H9 (cell line): ENCODE results near the gene PTEN. TPM values are rescaled to one million over a fixed set of nuclear protein-coding genes. Genes with fewer than 3 reads are reported as not detected.
"Not testable (repeated sequence)": the region's sequence is repeated elsewhere in the genome, so short reads cannot be mapped to it uniquely, and the experiment has no call there.

ENCODE experiments used
- DNase-seq: peaks from one replicate; pipeline ENCODE4 v3.0.0-alpha.2; 2017
- H2AFZ ChIP-seq: one replicate; pipeline ENCODE4 v1.6.1; 2013; ENCODE audit warnings: mild to moderate bottlenecking, low read length, control low read depth, moderate library complexity
- H2AK5ac ChIP-seq: 2 replicates; pipeline ENCODE4 v1.6.1; 2013; ENCODE audit warnings: low read length, control low read depth, mixed read lengths; ENCODE audit not compliant: insufficient read length
- H2BK120ac ChIP-seq: one replicate; pipeline ENCODE4 v1.6.1; 2013; ENCODE audit warnings: low read depth, mild to moderate bottlenecking, low read length, control low read depth, inconsistent platforms; ENCODE audit not compliant: poor library complexity, severe bottlenecking
- H2BK12ac ChIP-seq: 2 replicates; pipeline ENCODE4 v1.6.1; 2013; ENCODE audit warnings: low read length, control low read depth, mixed read lengths, low read depth; ENCODE audit not compliant: insufficient read length
- H2BK15ac ChIP-seq: 2 replicates; pipeline ENCODE4 v1.6.1; 2013; ENCODE audit warnings: low read depth, low read length, control low read depth
- H2BK20ac ChIP-seq: one replicate; pipeline ENCODE4 v1.6.1; 2013; ENCODE audit warnings: low read depth, mild to moderate bottlenecking, low read length, control low read depth, inconsistent platforms; ENCODE audit not compliant: poor library complexity, severe bottlenecking
- H2BK5ac ChIP-seq: 2 replicates; pipeline ENCODE4 v1.6.1; 2013; ENCODE audit warnings: low read length, control low read depth, mixed read lengths; ENCODE audit not compliant: insufficient read length
- H3K14ac ChIP-seq: 2 replicates; pipeline ENCODE4 v1.6.1; 2013; ENCODE audit warnings: low read length, control low read depth; ENCODE audit not compliant: insufficient read depth
- H3K18ac ChIP-seq: 2 replicates; pipeline ENCODE4 v1.6.1; 2013; ENCODE audit warnings: low read depth, mild to moderate bottlenecking, mixed read lengths, low read length, control low read depth; ENCODE audit not compliant: insufficient read length
- H3K23ac ChIP-seq: 2 replicates; pipeline ENCODE4 v1.6.1; 2013; ENCODE audit warnings: low read length, control low read depth, mixed read lengths, low read depth; ENCODE audit not compliant: insufficient read length
- H3K23me2 ChIP-seq: 2 replicates; pipeline ENCODE4 v1.6.1; 2013; ENCODE audit warnings: low read depth, mild to moderate bottlenecking, mixed read lengths, low read length, control low read depth; ENCODE audit not compliant: insufficient read length, poor library complexity, severe bottlenecking
- H3K27ac ChIP-seq: 2 replicates; pipeline ENCODE4 v1.5.1; 2013; ENCODE audit warnings: low read length, control low read depth, mixed read lengths, low read depth; ENCODE audit not compliant: insufficient read length
- H3K27me3 ChIP-seq: 2 replicates; pipeline ENCODE4 v1.6.1; 2013; ENCODE audit warnings: low read length, control low read depth, inconsistent platforms; ENCODE audit not compliant: insufficient read depth
- H3K4ac ChIP-seq: 2 replicates; pipeline ENCODE4 v1.6.1; 2013; ENCODE audit warnings: low read depth, mild to moderate bottlenecking, control low read depth, inconsistent platforms, low read length, moderate library complexity
- H3K4me1 ChIP-seq: 2 replicates; pipeline ENCODE4 v1.6.1; 2013; ENCODE audit warnings: low read length, control low read depth, inconsistent platforms; ENCODE audit not compliant: insufficient read depth
- H3K4me2 ChIP-seq: 2 replicates; pipeline ENCODE4 v1.6.1; 2013; ENCODE audit warnings: low read length, control low read depth, mixed read lengths; ENCODE audit not compliant: insufficient read length, insufficient read depth
- H3K56ac ChIP-seq: 2 replicates; pipeline ENCODE4 v1.6.1; 2013; ENCODE audit warnings: low read depth, mild to moderate bottlenecking, mixed read lengths, low read length, control low read depth; ENCODE audit not compliant: insufficient read length
- H3K79me1 ChIP-seq: 2 replicates; pipeline ENCODE4 v1.6.1; 2013; ENCODE audit warnings: low read depth, mild to moderate bottlenecking, moderate library complexity, low read length, control low read depth, inconsistent platforms; ENCODE audit not compliant: insufficient read depth, poor library complexity, severe bottlenecking
- H3K79me2 ChIP-seq: 2 replicates; pipeline ENCODE4 v1.6.1; 2013; ENCODE audit warnings: low read length, control low read depth, inconsistent platforms; ENCODE audit not compliant: insufficient read depth
- H3K9ac ChIP-seq: 2 replicates; pipeline ENCODE4 v1.6.1; 2013; ENCODE audit warnings: low read length, control low read depth, mixed read lengths; ENCODE audit not compliant: insufficient read length; ENCODE audit errors: extremely low read depth
- H3K9me3 ChIP-seq: one replicate; pipeline ENCODE4 v1.6.1; 2013; ENCODE audit warnings: low read depth, low read length, inconsistent platforms; ENCODE audit not compliant: control insufficient read depth
- H3T11ph ChIP-seq: one replicate; pipeline ENCODE4 v1.6.1; 2013; ENCODE audit warnings: mild to moderate bottlenecking, low read length, control low read depth, inconsistent platforms
- H4K20me1 ChIP-seq: one replicate; pipeline ENCODE4 v1.6.1; 2013; ENCODE audit not compliant: control insufficient read depth, insufficient read length, insufficient read depth
- H4K5ac ChIP-seq: 2 replicates; pipeline ENCODE4 v1.6.1; 2013; ENCODE audit warnings: low read depth, mild to moderate bottlenecking, mixed read lengths, low read length, control low read depth; ENCODE audit not compliant: insufficient read length
- H4K8ac ChIP-seq: replicated peaks from 2 replicates; pipeline ENCODE4 v1.6.1; 2013; ENCODE audit warnings: low read length, control low read depth, mixed read lengths, low read depth; ENCODE audit not compliant: insufficient read length
- H4K91ac ChIP-seq: 2 replicates; pipeline ENCODE4 v1.6.1; 2013; ENCODE audit warnings: low read depth, mild to moderate bottlenecking, moderate library complexity, mixed read lengths, low read length, control low read depth; ENCODE audit not compliant: insufficient read length
- H3K27ac Mint-ChIP-seq, 3 experiments: 2 replicates in 2 of 3; 3 replicates in 1 of 3; pipeline ENCODE4 v1.8.0; 2020 to 2021; ENCODE audit warnings: mixed read lengths in 3 of 3, mild to moderate bottlenecking in 1 of 3, moderate library complexity in 1 of 3
- H3K27me3 Mint-ChIP-seq: 2 replicates; pipeline ENCODE4 v1.8.0; 2021; ENCODE audit warnings: low read depth, mild to moderate bottlenecking, moderate library complexity, mixed read lengths
- H3K36me3 Mint-ChIP-seq, 3 experiments: 2 replicates in 2 of 3; 3 replicates in 1 of 3; pipeline ENCODE4 v1.8.0; 2020 to 2021; ENCODE audit warnings: low read depth in 3 of 3, mixed read lengths in 3 of 3; ENCODE audit not compliant: insufficient read depth in 1 of 3
- H3K4me1 Mint-ChIP-seq, 2 experiments: 2 replicates each; pipeline ENCODE4 v1.8.0; 2020; ENCODE audit warnings: mixed read lengths in 2 of 2
- H3K4me3 Mint-ChIP-seq, 2 experiments: 2 replicates in 1 of 2; 3 replicates in 1 of 2; pipeline ENCODE4 v1.8.0; 2020 to 2021; ENCODE audit warnings: mild to moderate bottlenecking in 2 of 2, mixed read lengths in 2 of 2, moderate library complexity in 1 of 2
- H3K9me3 Mint-ChIP-seq, 2 experiments: 2 replicates in 1 of 2; 3 replicates in 1 of 2; pipeline ENCODE4 v1.8.0; 2020; ENCODE audit warnings: mild to moderate bottlenecking in 2 of 2, mixed read lengths in 2 of 2, moderate library complexity in 1 of 2
- WGBS: extraction: QIAGEN DNeasy Blood & Tissue Kit; methylation state at CpG from one replicate; pipeline ENCODE4 v1.1.7; 2013; ENCODE audit warnings: missing lambda C conversion rate, low lambda C conversion rate, mixed read lengths; ENCODE audit not compliant: insufficient read length; ENCODE audit errors: extremely low coverage; 5-methylcytosine and 5-hydroxymethylcytosine counted together
- total RNA-seq: library from RNA; stranded (reverse); gene quantifications from 2 replicates; pipeline ENCODE4 v1.2.1, GENCODE V29; 2021
- TF ChIP-seq, protein P1 (sequence below): fragments of 200-600 bp; sonication (generic); conservative IDR thresholded peaks from 3 replicates; pipeline ENCODE4 v1.8.0; 2021; ENCODE audit warnings: antibody characterized with exemption, mild to moderate bottlenecking

PTEN gene
- total RNA-seq, 1 experiment from 2014 or later = 52.8 TPM

DNA sequence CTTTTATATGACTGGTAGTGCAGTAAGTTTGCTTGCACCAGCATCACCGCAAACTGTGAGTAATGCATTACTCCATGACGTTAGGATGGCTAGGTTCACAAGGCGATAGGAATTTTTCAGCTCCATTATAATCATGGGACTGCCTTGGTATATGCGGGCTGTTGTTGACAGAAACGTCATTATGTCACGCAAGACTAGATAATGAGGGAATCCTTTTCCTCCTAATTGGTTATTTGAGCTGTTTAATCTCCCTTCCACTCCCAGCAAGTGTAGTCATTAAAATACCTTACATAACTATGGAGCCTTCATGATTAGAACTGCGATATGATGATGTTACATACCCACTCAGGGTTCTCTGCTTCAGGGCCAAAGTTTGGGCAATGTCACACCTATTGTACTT lies 17.4 kb upstream of the PTEN start:
- Histone ChIP-seq H3K56ac (no peak overlapping the region), H3K9me3 (no peaks in the 10 kb centered on the region), H2BK120ac (no peak overlapping the region), H3K79me1 (no peaks in the 10 kb centered on the region), H3K14ac (no peak overlapping the region), H2BK15ac (no peak overlapping the region), H2AK5ac (no peak overlapping the region), H4K5ac (no peak overlapping the region), H4K8ac (no peak overlapping the region), H3K9ac (no peak overlapping the region), H3K27ac (no peak overlapping the region), H3K4me1 (no peaks in the 10 kb centered on the region), H2BK20ac (no peak overlapping the region), H3K23ac (no peak overlapping the region), H3K23me2 (no peaks in the 10 kb centered on the region), H2BK12ac (no peak overlapping the region), H3K4ac (no peak overlapping the region), H2BK5ac (no peak overlapping the region), H3K27me3 (no peaks in the 10 kb centered on the region), H4K91ac (no peak overlapping the region), H3T11ph (no peak overlapping the region), H3K4me2 (no peak overlapping the region), H3K18ac (no peak overlapping the region), H2AFZ (no peak overlapping the region), H4K20me1 (no peaks in the 10 kb centered on the region), H3K79me2 (no peaks in the 10 kb centered on the region)
- no peaks in the 10 kb centered on the region for H3K36me3 Mint-ChIP-seq
- no peak for DNase-seq
- H3K4me1 Mint-ChIP-seq = peaks cover 5 to 13% of the 10 kb centered on the region in 2 experiments
- TF ChIP-seq, protein P1, sequence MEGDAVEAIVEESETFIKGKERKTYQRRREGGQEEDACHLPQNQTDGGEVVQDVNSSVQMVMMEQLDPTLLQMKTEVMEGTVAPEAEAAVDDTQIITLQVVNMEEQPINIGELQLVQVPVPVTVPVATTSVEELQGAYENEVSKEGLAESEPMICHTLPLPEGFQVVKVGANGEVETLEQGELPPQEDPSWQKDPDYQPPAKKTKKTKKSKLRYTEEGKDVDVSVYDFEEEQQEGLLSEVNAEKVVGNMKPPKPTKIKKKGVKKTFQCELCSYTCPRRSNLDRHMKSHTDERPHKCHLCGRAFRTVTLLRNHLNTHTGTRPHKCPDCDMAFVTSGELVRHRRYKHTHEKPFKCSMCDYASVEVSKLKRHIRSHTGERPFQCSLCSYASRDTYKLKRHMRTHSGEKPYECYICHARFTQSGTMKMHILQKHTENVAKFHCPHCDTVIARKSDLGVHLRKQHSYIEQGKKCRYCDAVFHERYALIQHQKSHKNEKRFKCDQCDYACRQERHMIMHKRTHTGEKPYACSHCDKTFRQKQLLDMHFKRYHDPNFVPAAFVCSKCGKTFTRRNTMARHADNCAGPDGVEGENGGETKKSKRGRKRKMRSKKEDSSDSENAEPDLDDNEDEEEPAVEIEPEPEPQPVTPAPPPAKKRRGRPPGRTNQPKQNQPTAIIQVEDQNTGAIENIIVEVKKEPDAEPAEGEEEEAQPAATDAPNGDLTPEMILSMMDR = no peak
- H3K9me3 Mint-ChIP-seq = no peaks in the 10 kb centered on the region
- no peaks in the 10 kb centered on the region; the same call in 1 of the 2 replicates for H3K27me3 Mint-ChIP-seq
- H3K27ac Mint-ChIP-seq = no peak overlapping the region
- H3K4me3 Mint-ChIP-seq = no peak overlapping the region
- no CpG with 5 or more reads among the region's 7 CpGs for WGBS

DNA sequence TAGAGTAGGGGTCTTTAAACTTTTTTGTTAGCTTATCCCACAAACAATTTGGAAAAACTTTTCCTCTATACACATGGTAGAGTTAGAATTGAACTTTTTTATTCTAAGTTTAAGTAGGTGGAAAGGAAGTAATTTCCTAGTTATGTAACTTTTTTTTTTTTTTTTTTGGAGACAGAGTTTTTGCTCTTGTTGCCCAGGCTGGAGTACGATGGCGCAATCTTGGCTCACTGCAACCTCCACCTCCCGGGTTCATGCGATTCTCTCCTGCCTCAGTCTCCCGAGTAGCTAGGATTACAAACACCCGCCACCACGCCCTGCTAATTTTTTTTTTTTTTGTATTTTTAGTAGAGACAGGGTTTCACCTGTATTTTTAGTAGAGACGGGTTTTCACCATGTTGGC lies 16.7 kb upstream of the PTEN start:
- not testable (repeated sequence) for H3K9ac ChIP-seq, H3K27ac Mint-ChIP-seq, H4K91ac ChIP-seq, H2BK5ac ChIP-seq, H3K14ac ChIP-seq, H2BK12ac ChIP-seq, H3K4me1 ChIP-seq, H2BK120ac ChIP-seq, DNase-seq, H3K9me3 ChIP-seq, H2BK15ac ChIP-seq, H3K56ac ChIP-seq, H4K8ac ChIP-seq, H3K23ac ChIP-seq, H3K27me3 ChIP-seq, H3K23me2 ChIP-seq, H4K20me1 ChIP-seq, H3K4me3 Mint-ChIP-seq, H3K27ac ChIP-seq, H3K27me3 Mint-ChIP-seq, H2AFZ ChIP-seq, H2AK5ac ChIP-seq, H3K36me3 Mint-ChIP-seq, H3K79me1 ChIP-seq, H3K18ac ChIP-seq, H3K4me2 ChIP-seq, H2BK20ac ChIP-seq, H3T11ph ChIP-seq, H3K4ac ChIP-seq, H3K79me2 ChIP-seq, H3K9me3 Mint-ChIP-seq, H4K5ac ChIP-seq
- H3K4me1 Mint-ChIP-seq = peaks cover 8 to 13% of the 10 kb centered on the region in 2 experiments
- no CpG with 5 or more reads among the region's 8 CpGs for WGBS
